HG03108 (cell line): ENCODE data around the gene SPATA1.
"Not testable (repeated sequence)": the region's sequence is repeated elsewhere in the genome, so short reads cannot be mapped to it uniquely, and the experiment has no call there.

ENCODE experiments used
- ATAC-seq: cut with Tn5 transposase; IDR thresholded peaks from one replicate; pipeline ENCODE4 v1.9.1; 2021; ENCODE audit warnings: moderate library complexity; ENCODE audit not compliant: unreplicated experiment

Gene SPATA1

DNA sequence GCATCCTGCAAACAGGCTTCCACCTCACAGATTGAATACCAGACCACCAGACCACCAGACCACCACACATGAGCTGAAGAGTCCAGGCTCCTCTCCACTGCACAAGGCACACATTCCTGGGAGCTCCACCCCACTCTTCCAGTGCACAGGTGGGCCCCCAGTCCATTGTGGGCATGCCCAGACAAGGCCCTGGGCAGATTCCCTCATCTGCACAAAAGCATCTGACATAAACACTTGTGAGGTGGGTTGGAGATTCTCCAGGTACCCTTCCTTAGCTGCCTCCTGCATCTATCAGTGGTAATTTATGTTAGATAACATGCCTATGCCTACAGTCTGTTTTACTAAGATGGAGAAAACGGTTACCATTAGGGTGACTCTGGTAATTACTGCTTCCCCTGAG, 79.6 kb downstream of the SPATA1 start:
- no peak for ATAC-seq

DNA sequence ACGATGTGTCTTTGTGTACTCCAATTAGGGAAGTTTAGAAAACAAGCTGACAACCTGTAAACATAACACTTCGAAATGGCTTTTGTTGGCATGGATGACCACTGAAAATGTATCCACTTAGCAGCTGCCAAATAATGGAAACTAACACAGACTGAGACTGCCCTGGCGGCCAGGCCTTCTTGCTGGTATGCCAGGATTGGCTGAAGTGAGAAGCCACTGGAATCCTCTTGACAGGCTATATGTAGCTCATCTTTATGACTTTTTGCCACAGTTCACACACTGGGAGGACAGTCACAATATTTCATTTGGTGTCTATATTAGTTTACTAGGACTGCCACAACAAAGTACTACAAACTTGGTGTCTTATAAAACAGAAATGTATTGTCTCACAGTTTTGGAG, 80.9 kb downstream of the SPATA1 start:
- ATAC-seq, result no peak

DNA sequence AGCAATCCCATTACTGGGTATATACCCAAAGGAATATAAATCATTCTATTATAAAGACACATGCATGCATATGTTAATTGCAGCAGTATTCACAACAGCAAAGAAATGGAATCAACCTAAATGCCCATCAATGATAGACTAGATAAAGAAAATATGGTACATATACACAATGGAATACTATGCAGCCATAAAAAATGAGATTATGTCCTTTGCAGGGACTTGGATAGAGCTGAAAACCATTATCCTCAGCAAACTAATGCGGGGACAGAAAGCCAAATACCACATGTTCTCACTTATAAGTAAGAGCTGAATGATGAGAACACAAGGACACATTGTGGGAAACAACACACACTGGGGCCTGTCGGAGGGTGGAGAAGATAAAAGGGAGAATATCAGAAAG, 88.8 kb downstream of the SPATA1 start:
- not testable (repeated sequence) for ATAC-seq

DNA sequence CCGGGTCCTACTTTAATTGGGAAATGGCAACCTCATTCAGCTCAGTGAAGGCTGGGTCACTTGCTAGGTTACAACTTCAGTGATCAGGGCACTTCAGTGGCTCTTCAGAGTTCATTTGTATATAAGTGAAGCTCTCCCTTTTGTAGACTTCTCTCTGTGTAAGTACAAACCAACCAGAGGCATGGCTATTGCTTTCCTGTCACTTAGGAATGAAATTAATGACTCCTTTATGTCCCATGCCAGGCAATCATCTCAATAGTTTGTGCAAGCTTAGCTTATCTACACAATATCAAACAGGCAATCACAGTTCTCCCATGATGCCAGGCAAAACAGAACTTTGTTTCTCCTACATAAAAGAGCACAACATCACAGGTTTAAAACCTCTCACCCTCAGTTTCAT, 90.8 kb downstream of the SPATA1 start:
- ATAC-seq, result no peak

DNA sequence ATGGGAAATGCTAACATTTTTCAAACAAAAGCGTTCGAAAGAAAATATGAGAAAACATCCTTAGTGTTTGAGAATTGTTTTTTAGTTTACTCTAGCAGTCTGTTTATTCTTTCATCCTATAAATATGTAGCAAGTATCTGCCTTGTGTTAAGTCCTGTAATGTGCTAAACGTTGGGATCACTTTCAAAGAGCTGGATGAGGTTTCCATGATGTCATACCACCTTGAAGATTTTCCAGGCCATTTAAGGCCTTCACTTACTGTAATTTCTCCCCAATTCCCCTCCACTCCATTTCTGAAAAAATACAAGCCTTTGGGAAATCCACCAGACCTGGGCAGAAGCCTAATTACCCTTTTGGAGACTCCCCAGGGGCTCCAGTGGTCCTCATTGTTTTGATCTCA, 92.2 kb downstream of the SPATA1 start:
- no peak for ATAC-seq

DNA sequence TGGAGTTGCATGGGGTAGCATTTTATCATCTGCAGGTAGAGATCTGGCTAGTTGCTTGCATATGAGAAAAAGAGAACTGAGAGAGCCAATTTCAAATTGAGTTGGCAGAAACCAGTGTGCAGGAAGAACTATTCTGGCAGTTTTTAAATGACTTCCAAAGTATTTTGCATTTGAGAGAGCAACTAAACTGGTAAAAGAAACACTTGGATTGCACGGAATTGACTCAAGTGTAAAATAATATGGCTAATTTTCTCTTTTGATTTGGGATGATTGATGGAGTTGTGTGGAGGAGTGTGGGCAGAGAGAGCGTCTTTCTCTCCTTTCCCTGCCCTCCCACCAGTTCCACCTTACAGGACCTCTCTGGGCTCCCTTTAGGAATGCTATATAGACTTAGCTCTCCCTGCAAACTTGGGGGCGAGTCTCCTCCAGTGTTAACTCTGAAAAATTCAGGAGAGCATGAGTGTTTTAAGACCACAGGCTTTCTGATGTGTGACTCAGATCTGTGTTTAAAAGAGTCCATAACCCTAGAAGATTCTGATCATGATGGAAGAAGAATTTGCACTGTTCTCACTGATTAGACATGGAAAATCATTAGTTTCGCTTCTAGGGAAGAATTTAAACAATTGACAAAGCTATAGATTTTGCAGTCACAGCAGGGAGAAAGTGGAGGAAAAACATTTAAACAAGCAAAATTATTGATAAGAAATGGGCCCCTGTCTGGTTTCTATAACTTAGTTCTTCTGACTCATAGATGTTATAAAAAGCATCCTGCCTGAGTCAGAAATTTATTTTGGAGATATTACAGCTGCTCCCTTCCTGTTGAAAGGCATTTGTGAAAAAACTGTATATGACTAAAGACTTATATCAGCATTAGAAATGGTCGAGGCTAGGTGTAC, 92.9 kb downstream of the SPATA1 start:
- ATAC-seq, result peak; percentile 88

DNA sequence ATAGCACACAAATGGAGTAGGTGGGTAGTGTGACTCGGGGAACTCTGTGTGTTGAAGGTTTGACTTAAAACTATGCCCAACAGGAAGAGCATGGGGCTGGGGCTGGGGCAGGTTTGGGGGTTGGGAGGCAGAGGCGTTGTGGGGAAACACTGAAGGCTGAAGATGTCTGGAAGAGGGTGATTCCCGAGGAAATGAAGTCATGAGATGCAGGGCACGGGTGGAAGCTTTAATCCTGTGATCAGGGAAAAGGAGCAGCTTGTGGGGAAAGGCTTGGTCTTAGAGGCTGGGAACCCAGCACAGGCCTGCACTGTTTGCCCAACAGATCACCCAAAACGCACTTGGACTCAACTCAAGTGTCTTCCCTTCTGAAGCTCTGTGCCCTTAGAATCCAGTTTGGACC, 94.6 kb downstream of the SPATA1 start:
- no peak for ATAC-seq

DNA sequence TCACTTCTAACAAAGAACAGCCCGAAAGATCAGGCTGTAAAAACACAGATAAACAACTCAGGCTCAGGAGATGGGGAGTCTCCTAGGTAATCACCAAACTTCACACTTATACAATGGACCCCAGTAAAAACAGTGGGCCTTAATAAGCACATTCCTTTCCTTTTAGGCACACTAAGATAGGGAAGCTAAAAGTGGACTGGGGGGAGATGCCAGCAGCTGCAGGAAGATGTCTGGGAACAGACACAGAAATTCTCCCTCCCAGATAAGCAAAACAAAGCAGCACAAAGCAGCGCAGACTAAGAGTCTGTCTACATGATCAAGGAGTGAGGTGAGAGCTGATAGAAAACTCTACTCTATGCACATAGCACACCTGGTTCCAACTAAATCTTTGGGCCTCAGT, 97.0 kb downstream of the SPATA1 start:
- ATAC-seq, result no peak

DNA sequence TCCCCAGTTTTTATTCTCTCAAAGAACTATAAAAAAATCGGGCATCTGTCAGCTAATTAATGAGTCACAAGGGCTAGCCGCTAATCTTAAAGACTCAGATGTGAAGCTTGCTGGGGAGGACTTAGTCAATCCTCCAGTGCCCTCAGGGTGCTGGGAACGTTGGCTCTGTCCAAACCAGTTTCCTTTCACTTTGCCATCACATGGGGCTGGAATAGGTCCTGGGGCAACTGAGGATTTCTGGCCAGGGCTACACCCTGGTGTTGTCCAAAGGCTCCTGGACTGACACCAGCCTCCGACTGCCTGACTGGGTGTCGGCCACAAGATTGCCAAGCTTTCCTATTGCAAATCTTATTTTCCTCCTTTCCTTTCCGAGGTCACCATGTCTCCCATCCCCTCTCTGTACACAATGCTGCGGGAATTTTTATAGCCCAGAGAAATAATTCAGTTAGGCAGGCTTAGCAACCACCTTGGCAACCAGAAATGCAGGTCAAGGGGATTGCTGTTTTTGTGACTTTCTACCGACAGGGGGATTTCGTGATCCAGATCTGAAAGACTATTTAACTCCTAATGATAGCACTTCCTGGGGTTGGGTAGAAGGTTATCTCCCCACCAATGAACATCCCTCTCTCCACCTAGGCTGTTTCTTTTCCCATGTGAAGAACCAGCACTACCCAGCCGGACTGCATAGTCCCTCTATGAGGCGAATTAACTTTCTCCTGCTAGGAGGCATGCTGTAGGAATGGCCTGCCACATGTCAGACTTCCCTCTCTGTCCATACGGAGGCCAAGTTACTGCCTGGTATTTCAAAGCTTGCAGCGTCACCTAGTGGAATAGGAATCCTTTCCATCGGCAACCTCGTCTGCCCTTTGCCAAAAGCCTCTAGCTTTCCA, 98.0 kb downstream of the SPATA1 start:
- ATAC-seq, result no peak

DNA sequence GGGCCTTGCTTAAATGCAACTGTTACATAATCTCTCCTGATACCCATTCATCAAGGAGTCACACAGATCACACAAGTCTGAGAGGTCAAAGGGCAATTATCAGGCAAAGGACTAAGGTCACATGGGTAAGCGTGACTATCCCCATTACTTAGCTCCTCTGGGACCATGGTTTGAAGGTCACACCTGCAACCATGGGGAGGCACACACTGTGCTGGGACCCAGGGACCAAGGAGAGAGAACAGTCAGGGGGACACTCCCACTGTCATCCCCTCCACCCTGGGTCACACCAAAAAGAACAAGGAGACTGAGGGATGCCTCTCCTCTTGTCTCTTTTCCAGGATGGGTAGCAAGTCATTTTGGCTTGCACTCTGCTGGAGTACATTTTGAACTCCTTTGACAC, 99.0 kb downstream of the SPATA1 start:
- no peak for ATAC-seq

DNA sequence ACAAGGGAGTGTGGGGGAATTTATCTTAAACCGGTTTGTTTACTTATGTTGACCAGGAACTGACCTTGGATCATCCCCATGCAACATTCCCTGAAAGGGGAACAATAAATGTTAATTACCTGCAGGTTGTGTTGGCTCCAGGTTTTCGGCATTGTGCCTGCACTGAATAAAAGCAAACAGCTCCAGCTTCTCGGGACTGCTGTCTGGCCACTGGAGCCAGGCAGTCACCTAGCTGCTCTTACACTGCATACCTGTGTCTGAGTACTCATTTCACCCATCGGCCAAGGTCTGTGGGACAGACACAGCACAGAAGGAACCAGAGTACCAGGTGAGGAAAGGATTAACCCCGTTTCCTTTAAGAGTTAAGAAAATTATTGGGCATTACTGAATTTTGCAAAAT, 100.8 kb downstream of the SPATA1 start:
- no peak for ATAC-seq

DNA sequence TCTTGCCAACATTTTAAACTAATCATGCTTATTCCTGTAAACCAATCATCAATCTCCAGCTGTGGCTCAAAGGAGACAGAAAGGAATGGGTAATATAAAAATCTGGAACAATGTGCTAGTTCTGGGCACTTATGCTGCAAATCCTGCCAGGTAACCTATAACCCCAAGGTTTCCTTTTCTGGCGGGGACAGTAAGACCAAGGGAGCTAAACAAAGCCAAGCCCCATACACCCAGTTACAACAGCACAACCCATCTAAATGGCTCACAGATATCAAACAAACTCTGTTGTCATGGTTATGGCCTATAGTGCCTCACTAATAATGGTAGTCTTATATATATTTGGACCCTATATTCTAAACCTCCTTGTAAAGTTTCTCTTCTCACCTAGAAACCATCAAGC, 104.9 kb downstream of the SPATA1 start:
- ATAC-seq, result no peak

DNA sequence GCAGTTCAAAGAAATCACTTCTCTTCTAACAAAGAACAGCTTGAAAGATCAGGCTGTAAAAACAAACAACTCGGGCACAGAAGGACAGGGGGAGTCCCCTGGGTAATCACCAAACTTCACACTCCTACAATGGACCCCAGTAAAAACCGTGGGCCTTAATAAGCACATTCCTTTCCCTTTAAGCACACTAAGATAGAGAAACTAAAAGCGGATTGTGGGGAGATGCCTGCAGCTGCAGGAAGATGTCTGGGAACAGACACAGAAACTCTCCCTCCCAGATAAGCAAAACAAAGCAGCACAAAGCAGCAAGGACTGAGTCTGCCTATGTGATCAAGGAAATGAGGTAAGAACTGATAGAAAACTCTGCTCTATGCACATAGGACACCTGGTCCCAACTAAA, 105.6 kb downstream of the SPATA1 start:
- no peak for ATAC-seq

DNA sequence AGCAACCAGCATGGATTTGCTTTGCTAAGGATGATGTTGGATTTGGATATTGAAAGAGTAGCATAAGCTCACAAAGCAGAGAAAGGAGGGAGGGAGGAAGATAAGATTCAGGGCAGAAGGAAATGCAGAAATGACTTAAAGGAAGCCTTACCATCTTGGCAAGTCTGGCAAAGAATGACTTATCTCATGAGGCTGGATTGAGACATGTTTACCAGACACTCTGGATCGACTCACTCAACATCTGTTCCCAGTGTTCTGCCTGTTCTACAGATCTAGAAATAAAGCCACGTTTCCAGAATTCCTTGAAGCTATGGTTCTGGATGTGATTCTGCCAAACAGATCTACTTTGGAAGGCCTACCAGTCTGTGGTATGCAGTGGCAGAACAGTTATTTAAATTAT, 106.8 kb downstream of the SPATA1 start:
- no peak for ATAC-seq

DNA sequence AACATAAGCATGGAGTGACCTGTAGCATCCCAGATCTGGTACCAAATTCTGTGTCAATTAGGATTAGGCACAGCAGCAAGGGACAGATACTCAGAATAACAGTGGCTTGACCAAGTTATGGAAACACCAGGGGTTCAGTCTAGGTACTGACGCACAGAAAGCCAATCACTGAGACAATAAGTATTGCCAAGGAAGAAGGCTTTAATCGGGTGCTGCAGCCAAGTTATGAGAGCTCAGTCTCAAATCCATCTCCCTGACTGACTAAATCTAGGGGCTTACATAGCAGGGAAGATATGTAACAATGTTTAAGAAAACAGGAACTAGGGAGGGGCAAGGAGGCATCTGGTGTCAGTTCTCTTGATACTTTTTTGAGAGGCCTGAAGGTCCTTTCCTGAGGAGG, 107.7 kb downstream of the SPATA1 start:
- ATAC-seq, result no peak

DNA sequence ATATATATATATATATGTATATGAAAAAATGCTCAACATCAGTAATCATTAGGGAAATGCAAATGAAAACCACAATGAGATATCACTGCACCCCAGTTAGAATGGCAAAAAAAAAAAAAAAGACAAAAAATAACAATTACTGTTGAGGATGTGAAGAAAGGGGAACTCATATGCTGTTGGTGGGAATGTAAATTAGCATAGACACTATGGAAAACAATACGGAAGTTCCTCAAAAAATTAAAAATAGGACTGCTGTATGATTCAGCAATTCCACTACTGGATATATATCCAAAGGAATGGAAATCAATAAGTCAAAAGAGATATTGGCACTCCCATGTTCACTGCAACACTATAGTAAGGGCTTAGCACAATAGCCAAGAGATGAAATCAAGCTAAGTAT, 109.6 kb downstream of the SPATA1 start:
- ATAC-seq, result no peak
